ENCODE measurements around the gene C1QTNF8. TPM values are rescaled to one million over a fixed set of nuclear protein-coding genes. Genes with fewer than 3 reads are reported as not detected.

Gene C1QTNF8
- total and polyA plus RNA-seq, 2 of the 13 experiments (the other 11 are each of a cell fraction or from before 2014, with no cell fraction given), result 0.09 TPM; not detected in 1

- TF ChIP-seq ZNF441 (CRISPR knock-in tag; IDR thresholded peaks at IDR 0.05; ENCODE audit: borderline replicate concordance) (no peak; the same call in 1 of the 2 replicates), MBD4 (IDR thresholded peaks at IDR 0.05; ENCODE audit: borderline replicate concordance, low read length) (no peak), CREB3 (CRISPR knock-in tag; IDR thresholded peaks at IDR 0.05) (peak; percentile 69; the same call in 1 of the 2 replicates), ZNF644 (CRISPR knock-in tag; IDR thresholded peaks at IDR 0.05; ENCODE audit: low read depth) (no peak), EHMT2 (IDR thresholded peaks at IDR 0.05; ENCODE audit: borderline replicate concordance, low read depth, low read length) (no peak), KLF15 (CRISPR knock-in tag; IDR thresholded peaks at IDR 0.05; ENCODE audit: borderline replicate concordance) (no peak), SNAPC2 (CRISPR knock-in tag; IDR thresholded peaks at IDR 0.05) (peak; percentile 71; the same call in 1 of the 2 replicates), HOXA9 (CRISPR knock-in tag; IDR thresholded peaks at IDR 0.05; ENCODE audit: borderline replicate concordance) (no peak), ZNF782 (CRISPR knock-in tag; IDR thresholded peaks at IDR 0.05; ENCODE audit: borderline replicate concordance) (no peak), MEF2D (CRISPR knock-in tag; IDR thresholded peaks at IDR 0.05) (peak; percentile 86), RFX1 (IDR thresholded peaks at IDR 0.05) (no peak), ZNF329 (CRISPR knock-in tag; IDR thresholded peaks at IDR 0.05; ENCODE audit: low read depth) (peak; percentile 86), ZC3H13 (CRISPR knock-in tag; IDR thresholded peaks at IDR 0.05) (no peak; the same call in 1 of the 2 replicates), ZNF879 (CRISPR knock-in tag; IDR thresholded peaks at IDR 0.05) (no peak; the same call in 1 of the 2 replicates), HCFC1 (IDR thresholded peaks at IDR 0.05; ENCODE audit: low read depth, low read length) (no peak), AGO2 (optimal IDR thresholded peaks at IDR 0.05; ENCODE audit: low read depth, low read length) (peak; percentile 92), AKNA (CRISPR knock-in tag; IDR thresholded peaks at IDR 0.05; ENCODE audit: borderline replicate concordance) (no peak), MTERF4 (CRISPR knock-in tag; IDR thresholded peaks at IDR 0.05) (no peak; the same call in 1 of the 2 replicates), ZNF335 (CRISPR knock-in tag; IDR thresholded peaks at IDR 0.05) (no peak), RFX3 (CRISPR knock-in tag; IDR thresholded peaks at IDR 0.05) (no peak), TBP (CRISPR knock-in tag; IDR thresholded peaks at IDR 0.05) (no peak; the same call in 1 of the 2 replicates), ZNF256 (CRISPR knock-in tag; conservative IDR thresholded peaks at IDR 0.05) (0 out of 2 replicates have a peak, but pooled peaks have one; percentile 30), ZFYVE20 (CRISPR knock-in tag; IDR thresholded peaks at IDR 0.05; ENCODE audit: borderline replicate concordance, low read depth) (no peak), HNRNPK (IDR thresholded peaks at IDR 0.05; ENCODE audit: low read depth, low read length, poor library complexity, severe bottlenecking) (no peak), KMT2B (CRISPR knock-in tag; IDR thresholded peaks at IDR 0.05) (peak; percentile 57)
Observed at GRCh38 chr16:1089822-1090619, 6.0 kb downstream of the C1QTNF8 start (continued).
